ENCODE measurements around the gene DHRS7.

Gene DHRS7, protein sequence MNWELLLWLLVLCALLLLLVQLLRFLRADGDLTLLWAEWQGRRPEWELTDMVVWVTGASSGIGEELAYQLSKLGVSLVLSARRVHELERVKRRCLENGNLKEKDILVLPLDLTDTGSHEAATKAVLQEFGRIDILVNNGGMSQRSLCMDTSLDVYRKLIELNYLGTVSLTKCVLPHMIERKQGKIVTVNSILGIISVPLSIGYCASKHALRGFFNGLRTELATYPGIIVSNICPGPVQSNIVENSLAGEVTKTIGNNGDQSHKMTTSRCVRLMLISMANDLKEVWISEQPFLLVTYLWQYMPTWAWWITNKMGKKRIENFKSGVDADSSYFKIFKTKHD

DNA sequence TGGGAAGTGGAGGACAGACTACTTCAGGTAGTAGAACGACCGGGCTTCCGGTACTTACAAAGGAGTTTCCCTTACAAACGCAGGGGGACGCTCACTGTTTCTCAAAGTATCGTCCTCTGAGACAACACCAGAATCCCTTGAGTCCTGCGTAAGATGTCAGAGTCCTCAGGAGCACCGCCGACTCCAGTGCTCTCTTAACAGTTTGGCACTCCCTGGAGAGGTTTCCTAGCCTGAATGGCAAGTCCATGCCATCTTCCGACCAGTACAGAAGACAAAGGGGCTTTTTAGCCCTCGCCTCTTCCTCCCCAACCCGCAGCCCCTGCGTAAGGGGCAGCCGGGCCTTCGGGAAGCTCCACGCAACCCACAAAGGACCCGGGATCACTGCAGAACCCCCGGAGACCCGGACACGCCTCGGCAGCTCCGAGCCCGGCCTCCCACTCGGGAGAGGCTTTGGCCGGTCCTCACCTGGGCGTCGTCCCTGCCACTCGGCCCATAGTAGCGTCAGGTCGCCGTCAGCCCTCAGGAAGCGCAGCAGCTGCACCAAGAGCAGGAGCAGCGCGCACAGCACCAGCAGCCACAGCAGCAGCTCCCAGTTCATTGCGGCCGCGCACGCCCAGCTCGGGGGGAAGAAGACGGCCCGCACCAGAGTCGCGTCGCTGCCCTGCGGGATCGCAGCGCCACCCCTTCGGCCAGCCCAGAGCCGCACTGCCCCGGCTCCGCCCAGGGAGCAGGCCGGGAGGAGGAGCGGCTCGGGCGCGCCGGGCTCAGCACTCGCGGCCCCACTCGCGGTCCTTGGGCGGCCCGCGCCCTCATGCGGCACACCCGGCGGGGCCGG is at the start of gene DHRS7:
TSS of gene DHRS7 (minus strand) at position 687 of the 835 bp plus-strand sequence. CDS start at position 598, 89 bp downstream.
- DNase-seq: peak; percentile 57 to 94 (median 86)
- intact Hi-C loops (cut with DNase I): loop anchor here (5.0 kb wide), 3 partner anchors 73 to 198 kb away; partner anchors contain the start of gene PCNX4

DNA sequence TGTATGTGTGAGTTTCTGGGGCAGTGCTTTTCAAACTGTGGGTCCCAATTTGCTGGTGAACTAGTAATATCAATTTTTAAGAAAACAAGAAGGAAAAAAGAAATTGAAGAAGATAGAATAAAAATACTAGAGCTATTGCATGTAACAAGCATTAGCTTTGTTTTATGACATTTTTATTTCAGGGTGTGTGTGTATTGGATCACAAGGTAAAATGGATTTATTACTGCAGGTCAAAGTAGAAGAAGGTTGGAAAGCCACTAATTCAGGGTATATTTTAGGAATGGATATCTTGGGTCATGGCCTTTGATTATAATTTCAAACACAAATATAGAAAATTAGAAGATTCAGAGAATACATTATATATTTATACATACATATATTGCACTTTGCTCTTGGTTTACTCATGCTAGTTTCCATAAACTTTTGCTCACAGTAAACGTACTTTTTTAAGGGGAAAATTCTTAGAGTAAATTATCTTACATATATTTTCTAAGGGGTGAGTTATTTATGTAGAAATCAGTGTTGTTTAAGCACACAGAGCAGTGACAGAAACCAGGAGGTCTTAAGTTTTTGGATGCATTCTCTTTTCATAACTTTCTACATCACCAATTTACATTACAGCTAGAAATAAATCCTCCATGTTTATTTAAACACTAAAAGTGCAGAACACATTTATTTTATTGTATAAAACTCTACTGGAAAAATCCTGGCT is 49.4 kb upstream of the DHRS7 start:
- no peak for DNase-seq
- intact Hi-C loops (cut with DNase I): no loop called here

DNA sequence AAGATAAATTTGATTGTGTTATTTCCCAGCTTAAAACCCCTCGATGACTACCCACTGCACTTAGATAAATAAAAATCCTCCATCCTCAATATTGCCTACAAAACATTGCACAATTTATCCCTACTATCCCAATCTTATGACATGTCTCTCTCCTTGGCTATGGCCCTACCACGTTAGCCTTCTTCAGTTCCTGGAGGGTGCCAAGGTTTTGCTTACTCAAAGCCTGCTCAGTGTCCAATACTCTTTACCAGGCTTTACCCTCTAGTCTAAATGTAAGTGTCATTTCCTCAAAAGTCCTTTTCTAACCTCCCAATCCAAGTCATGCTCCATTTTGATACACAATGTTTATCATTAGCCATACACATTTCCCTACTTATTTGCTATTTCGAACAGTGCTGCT is 48.8 kb upstream of the DHRS7 start:
- intact Hi-C loops (cut with DNase I): no loop called here
- DNase-seq: no peak

DNA sequence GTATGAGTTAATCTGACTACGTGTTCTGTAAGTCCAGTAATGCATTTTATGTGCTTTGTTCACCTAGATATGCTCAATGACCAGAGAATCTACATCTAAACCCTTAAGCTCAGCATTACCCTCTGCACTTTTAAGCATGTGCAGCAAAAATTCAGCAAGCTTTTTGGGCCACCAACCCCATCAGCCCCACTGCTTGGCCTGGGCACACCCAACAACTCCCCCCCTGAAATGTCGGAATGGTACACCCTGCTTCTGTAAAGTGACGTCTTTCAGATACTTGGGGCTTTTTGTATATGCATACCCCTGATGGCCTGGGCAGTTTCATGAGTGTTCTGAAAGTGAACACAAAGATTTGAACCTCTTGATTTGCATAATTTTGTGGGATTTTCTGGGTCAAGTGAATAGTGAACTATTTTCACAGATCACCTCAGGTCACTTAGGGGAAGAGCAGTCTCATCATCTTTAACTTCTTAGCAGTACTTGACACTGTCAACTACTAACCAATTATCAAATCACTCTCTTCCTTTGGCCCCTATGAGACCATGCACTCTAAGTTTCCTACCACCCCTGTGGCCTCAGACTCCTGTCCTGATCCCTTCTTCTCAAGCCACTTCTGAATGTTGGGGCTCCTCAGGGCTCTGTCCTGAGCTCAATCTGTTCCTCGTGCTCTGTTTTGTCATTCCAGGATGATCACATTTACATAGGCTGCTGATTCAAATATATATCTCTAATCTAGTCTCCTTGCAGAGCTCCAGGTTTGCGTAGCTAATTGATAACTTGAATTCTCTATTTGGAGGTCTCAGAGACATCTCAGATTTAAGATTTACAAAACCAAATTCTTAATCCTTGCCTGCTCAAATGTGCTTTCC is 47.5 kb upstream of the DHRS7 start:
- no peak for DNase-seq
- intact Hi-C loops (cut with DNase I): no loop called here

DNA sequence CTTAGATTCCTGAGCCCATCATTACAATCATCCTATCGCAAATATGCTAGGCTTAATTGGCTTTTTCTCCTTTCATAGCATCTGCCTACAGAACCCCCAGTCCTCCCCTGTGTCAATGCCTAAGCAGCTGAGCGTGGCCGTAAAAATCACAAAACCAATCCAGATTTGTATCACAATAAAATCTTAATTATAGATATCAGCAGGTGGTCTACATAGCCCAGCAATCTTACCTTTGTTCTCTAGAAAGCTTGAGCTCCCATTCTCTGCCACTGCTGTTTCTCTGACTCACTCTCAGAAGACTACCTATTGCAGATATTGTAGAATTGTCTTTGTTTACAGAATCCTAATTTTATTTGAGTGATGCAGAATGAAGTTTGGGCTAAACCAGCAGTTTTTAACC is 46.0 kb upstream of the DHRS7 start:
- intact Hi-C loops (cut with DNase I): no loop called here
- no peak for DNase-seq

DNA sequence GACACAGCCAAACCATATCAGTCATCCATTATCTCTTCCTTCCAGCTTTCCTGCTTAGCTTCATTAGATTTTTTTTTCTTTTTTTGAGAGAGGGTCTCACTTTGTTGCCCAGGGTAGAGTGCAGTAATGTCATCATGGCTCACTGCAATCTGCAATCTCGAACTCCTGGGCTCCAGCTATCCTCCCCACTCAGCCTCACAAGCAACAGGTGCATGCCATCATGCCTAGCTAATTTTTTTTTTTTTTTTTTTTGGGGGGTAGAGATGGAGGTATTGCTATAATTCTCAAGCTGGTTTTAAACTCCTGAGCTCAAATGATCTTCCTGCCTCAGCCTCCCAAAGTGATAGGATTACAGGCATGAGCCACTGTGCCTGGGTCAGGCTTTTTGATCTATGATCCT is 45.5 kb upstream of the DHRS7 start:
- no peak for DNase-seq
- intact Hi-C loops (cut with DNase I): no loop called here

DNA sequence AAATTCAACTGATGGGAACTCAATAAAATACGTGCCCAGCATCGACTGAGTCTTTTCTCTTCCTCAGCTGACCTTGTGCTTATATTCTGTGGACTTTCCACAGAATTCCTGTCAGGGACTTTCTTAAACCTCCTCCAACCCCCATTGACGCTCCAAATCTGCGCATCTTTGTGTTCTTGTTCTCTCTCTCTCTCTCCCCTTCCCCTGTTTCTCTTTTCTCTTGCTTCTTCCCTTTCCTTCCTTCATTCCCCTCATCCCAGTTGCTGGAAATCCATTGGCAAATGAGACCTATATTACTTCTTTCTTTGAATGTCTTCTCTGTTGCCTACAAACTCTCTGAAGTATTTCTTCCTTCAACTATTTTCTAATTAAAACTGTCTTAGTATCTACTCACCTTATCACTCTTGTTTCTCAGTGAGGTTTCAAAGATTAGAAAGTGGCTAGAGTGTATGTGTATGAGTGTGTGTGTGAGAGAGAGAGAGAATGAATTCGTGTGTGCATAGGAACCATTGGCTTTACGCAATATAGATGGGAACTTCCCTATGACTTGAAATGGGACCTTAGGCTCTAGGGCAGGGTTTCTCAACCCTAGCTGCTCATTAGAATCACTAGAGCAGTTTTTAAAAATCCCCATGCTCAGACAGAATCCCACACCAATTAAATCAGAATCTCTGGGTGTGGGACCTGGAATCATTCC is 41.8 kb upstream of the DHRS7 start:
- intact Hi-C loops (cut with DNase I): no loop called here
- DNase-seq: no peak

DNA sequence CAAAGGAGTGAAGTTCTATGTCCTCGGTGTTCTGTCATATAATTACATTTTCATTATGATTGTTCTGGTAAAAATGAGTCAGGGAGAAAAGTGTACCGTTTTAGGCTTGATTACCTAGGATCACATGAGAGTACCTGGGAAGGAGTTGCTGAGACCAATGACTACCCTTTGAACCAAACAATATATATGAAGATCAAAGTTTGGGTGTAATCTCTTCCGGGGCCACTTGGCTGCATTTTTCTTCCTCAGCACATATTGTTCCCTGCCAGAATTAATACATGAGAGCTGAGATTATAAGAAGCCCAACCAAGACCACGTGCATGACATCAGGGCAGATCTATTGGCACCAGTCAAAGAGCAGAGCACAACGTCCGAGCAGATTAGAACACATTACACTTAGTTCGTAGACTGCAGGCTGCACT is 41.1 kb upstream of the DHRS7 start:
- intact Hi-C loops (cut with DNase I): no loop called here
- DNase-seq: no peak

DNA sequence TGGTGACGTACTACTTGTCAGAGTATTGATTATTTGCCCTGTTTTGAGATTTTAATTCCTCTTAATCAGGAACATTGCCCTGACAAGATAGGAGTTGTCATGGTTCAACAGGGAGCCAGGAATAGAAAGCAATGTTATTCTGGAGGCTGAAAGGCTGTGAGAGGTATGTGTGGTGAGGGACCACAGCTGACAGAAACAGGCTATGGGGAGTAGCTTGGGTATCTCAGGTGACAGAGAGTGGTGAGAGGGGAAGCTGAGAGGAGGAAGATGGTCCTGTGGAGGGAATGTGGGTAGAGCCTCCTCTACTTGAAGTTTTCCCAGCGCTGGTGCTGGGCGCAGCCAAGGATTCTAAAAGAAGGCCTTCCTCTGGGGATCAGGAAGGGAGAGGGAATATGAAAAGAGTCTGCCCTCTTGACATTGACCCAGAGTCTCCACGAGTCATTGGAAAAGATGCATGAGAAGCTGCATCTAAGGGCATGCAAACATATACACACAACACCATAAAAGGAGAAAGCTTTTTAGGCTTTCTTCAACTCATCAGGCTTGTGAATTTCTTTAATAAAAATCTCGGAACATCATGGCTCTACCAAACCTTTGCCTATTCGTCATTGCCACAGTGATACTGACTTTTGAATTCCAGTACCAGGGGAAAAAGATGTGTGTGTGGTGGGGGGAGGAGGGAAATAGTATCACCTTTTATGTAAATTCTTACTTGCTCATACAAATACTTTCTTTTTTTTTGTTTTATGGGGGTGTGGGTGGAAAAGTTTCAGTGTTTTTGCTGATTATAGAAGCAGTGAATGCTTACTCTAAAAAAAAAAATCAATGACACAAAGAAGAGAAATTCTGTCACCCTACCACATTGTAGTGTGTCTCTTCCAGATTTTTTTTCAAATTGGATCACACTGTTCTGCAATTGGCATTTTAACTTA is 39.9 kb upstream of the DHRS7 start:
- DNase-seq: no peak

DNA sequence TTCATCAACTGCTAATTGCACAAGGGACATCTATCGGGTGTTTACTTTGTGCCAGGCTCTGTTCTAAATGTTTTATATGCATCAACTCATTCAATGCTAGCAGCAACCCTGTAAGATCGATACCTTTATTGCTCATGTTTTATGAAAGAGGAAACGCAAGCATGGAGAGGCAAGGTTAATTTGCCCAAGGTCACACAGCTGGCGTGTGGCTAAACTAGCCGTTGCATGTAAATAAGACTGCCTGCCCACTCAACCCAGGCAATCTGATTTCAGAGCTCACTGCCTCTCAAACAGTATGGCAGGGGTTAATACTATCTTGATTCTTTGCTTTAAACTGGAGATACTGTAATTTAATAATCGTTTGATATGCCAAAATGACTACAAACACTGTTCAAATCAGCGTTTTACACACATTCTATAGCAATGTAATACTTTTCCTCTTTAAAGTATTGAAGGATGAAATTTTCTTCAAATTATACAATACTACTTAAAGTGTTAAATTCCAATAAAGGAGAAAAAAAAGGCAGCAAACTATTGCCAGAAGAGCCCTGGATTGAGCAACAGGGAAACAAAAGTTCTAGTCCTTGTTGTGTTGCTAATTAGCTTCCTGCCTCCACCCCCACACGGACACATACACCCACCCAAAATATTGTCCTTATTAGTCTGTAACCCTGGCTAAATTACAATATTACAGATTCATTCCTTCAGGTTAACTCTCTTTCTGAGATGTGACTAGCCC is 39.1 kb upstream of the DHRS7 start:
- DNase-seq: no peak
- intact Hi-C loops (cut with DNase I): no loop called here

More for the DNA sequence above, 39.9 kb upstream of the DHRS7 start:
- intact Hi-C loops (cut with DNase I): no loop called here

DNA sequence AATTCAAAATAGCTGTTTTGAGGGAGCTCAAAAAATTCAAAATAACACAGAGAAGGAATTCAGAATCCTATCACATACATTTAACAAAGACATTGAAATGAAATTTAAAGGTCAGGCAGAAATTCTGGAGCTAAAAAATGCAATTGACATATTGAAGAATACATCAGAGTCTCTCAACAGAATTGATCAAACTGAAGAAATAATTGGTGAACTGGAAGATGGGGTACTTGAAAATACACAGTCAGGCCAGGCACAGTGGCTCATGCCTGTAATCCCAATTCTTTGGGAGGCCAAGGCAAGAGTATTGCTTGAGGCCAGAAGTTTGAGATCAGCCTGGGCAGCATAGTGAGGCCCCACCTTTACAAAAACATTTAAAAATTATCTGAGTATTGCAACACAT is 34.1 kb upstream of the DHRS7 start:
- intact Hi-C loops (cut with DNase I): no loop called here
- no peak for DNase-seq

DNA sequence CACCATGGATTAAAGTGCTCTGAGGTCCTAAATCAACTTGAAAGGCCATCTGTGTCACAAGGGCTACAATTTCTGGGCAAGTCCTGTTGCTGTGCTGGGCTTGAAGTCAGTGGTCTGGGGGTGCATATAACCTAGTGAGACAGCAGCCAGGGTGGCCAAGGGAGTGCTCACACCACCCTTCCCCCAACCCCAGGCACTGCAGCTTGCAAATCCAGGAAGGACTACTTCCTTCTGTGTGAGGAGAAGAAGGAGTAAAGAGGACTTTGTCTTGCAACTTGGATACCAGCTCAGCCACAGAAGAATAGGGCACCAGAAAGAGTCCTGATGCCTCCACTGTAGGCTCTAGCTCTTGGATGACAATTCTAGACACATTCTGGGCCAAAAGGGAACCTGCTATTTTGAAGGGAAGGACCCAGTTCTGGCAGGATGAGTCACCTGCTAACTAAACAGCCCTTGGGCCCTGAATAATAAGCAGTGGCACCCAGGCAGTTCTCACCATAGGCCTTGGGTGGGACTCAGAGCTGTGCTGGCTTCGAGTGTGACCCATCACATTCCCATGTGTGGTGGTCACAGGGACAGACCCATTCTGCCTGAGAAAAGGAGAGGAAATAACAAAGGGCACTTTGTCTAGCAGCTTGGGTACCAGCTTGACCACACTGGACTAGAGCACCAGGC is 32.6 kb upstream of the DHRS7 start:
- intact Hi-C loops (cut with DNase I): no loop called here
- no peak for DNase-seq

DNA sequence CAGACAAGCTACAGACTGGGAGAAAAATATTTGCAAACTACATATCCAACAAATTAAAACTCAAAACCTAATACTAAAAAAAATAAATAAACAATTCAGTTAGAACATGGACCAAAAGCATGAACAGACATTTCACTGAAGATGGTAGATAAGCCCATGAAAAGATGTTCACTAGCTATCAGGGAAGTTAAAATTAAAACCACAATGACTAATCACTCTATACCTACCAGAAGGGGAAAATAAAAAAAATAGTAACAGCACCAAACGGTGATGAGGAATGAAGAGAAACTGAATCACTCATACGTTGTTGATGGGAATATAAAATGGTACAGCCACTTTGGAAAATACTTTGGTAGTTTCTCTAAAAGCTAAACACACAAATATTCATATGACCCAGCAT is 31.1 kb upstream of the DHRS7 start:
- intact Hi-C loops (cut with DNase I): no loop called here
- DNase-seq: no peak

DNA sequence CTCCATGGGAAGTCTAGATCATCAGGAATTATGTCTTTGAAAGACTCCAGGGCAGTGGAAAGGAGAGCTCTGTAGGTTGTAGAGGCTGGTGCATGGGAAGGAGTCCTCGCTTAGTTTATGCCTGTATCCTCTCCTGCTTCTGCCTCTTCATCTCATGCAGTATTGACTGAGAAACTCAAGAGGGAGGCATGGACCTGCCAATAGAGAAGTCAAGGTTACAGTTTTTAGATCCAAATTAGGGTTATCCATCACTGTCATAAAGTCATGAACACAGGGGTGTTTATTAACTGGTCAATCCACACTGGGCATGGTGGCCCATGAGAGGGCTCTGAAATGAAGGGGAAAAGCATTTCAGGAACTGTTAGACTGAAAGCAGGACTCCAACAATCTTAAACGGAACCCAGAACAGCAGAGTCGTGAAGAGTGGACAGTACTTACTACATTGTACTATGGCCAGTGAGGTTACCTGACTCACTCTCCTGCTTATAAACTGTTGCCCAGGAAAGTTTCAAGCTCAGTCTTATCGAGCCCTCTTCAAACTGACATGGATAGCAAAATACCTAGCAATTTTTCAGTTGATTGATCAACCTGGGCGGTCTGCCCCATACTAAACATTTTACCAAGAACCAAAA is 30.1 kb upstream of the DHRS7 start:
- intact Hi-C loops (cut with DNase I): no loop called here
- no peak for DNase-seq

Data from head of caudate nucleus (tissue), 42 donors.